ENCODE measurements around the gene FAM240B.

FAM240B gene

DNA sequence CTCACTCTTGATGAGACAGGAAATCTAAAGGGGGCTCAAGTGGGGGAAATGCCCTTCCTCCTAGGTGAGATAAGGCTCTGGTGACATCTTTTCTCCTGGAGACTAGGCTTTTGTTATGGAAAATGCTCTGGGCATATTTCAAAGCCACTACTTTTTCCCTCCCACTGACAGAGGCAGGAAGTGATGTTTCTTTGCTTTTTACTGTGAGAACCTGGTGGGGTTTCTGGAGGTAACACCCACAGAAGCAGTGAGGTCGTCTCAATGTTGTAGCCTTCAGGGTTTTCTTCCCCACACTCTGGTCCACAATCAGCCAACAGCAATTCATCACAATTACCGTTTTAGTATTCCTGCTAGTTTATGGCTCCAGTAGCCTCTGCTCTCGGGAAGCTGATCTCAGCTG lies 41.4 kb upstream of the FAM240B start:
- WGBS: 15% methylated on average over 3 of the region's 3 CpGs
- Histone ChIP-seq H3K18ac (ENCODE audit: low read depth in 1 of 2, low read length in 2 of 2) (no peak overlapping the region), H3K14ac (ENCODE audit: low read length in 2 of 2) (no peak overlapping the region), H3K9me3 (ENCODE audit: control insufficient read depth, low read length) (no peaks in the 10 kb centered on the region), H3K23ac (ENCODE audit: low read length in 2 of 2) (no peak overlapping the region), H3K27ac (ENCODE audit: low read length, poor library complexity, severe bottlenecking) (no peak overlapping the region), H2BK120ac (ENCODE audit: low read depth, low read length) (no peak overlapping the region), H2BK12ac (ENCODE audit: low read length in 2 of 2) (no peak overlapping the region), H2BK15ac (ENCODE audit: low read depth, poor library complexity, severe bottlenecking) (no peak overlapping the region), H3K4me2 (ENCODE audit: low read length, poor library complexity, severe bottlenecking) (peak overlapping the region; percentile 9), H3K9ac (ENCODE audit: low read length) (no peak overlapping the region), H2BK5ac (ENCODE audit: low read depth, low read length, poor library complexity, severe bottlenecking) (no peak overlapping the region), H3K27me3 (ENCODE audit: control insufficient read depth in 1 of 2, insufficient read depth in 1 of 2, low read length in 2 of 2) (no peaks in the 10 kb centered on the region), H3K4me1 (ENCODE audit: control insufficient read depth, insufficient read depth, low read depth, low read length) (no peaks in the 10 kb centered on the region), H3K36me3 (ENCODE audit: control insufficient read depth in 1 of 2, insufficient read depth in 2 of 2, low read depth in 1 of 2, low read length in 2 of 2) (no peaks in the 10 kb centered on the region), H2AFZ (ENCODE audit: low read depth, low read length) (no peak overlapping the region), H4K8ac (ENCODE audit: low read length) (no peak overlapping the region), H3K4me3 (ENCODE audit: insufficient read depth in 1 of 2, low read depth in 1 of 2, low read length in 2 of 2) (no peak overlapping the region), H3K79me1 (replicated peaks; ENCODE audit: low read length, poor library complexity, severe bottlenecking) (no peaks in the 10 kb centered on the region), H2AK5ac (ENCODE audit: low read length, severe bottlenecking) (no peak overlapping the region), H4K91ac (ENCODE audit: low read length) (no peak overlapping the region), H3K4ac (ENCODE audit: low read depth in 1 of 2, low read length in 2 of 2) (no peak overlapping the region)
- no peak for DNase-seq

DNA sequence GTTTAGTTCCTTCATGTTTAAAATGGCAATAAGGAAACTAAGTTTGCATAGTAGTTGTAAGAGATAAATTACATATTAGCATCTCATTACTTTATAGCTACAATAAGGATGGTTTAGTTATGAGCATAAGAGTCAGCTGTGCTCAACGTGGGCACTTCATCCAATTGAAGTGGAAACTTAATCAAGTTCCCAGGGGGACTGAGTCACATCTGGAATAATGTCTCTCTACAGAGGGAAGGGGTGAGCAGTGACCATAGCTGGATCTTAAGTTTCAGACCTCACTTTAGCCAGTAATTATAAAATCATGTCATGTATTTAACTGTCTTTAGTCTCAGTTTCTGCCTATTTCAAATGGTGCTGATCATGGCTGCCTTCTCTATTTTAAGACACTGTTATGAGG lies 36.8 kb upstream of the FAM240B start:
- Histone ChIP-seq H3K36me3 (ENCODE audit: control insufficient read depth in 1 of 2, insufficient read depth in 2 of 2, low read depth in 1 of 2, low read length in 2 of 2) (no peaks in the 10 kb centered on the region), H3K23ac (ENCODE audit: low read length in 2 of 2) (no peak overlapping the region), H3K9ac (ENCODE audit: low read length) (no peak overlapping the region), H3K79me1 (replicated peaks; ENCODE audit: low read length, poor library complexity, severe bottlenecking) (no peaks in the 10 kb centered on the region), H2AK5ac (ENCODE audit: low read length, severe bottlenecking) (no peak overlapping the region), H3K27me3 (ENCODE audit: control insufficient read depth in 1 of 2, insufficient read depth in 1 of 2, low read length in 2 of 2) (peaks cover 0 to 7% of the 10 kb centered on the region in 2 experiments), H3K4me1 (ENCODE audit: control insufficient read depth, insufficient read depth, low read depth, low read length) (no peaks in the 10 kb centered on the region), H3K27ac (ENCODE audit: low read length, poor library complexity, severe bottlenecking) (no peak overlapping the region), H4K91ac (ENCODE audit: low read length) (no peak overlapping the region), H3K18ac (ENCODE audit: low read depth in 1 of 2, low read length in 2 of 2) (no peak overlapping the region), H2BK15ac (ENCODE audit: low read depth, poor library complexity, severe bottlenecking) (no peak overlapping the region), H4K8ac (ENCODE audit: low read length) (no peak overlapping the region), H3K9me3 (ENCODE audit: control insufficient read depth, low read length) (peaks cover 2% of the 10 kb centered on the region), H2BK5ac (ENCODE audit: low read depth, low read length, poor library complexity, severe bottlenecking) (no peak overlapping the region), H2BK120ac (ENCODE audit: low read depth, low read length) (no peak overlapping the region), H3K4me2 (ENCODE audit: low read length, poor library complexity, severe bottlenecking) (no peak overlapping the region), H3K14ac (ENCODE audit: low read length in 2 of 2) (no peak overlapping the region), H3K4me3 (ENCODE audit: insufficient read depth in 1 of 2, low read depth in 1 of 2, low read length in 2 of 2) (no peak overlapping the region), H2AFZ (ENCODE audit: low read depth, low read length) (no peak overlapping the region), H2BK12ac (ENCODE audit: low read length in 2 of 2) (no peak overlapping the region), H3K4ac (ENCODE audit: low read depth in 1 of 2, low read length in 2 of 2) (no peak overlapping the region)
- WGBS: 70% methylated on average over 1 of the region's 1 CpG
- no peak for DNase-seq

DNA sequence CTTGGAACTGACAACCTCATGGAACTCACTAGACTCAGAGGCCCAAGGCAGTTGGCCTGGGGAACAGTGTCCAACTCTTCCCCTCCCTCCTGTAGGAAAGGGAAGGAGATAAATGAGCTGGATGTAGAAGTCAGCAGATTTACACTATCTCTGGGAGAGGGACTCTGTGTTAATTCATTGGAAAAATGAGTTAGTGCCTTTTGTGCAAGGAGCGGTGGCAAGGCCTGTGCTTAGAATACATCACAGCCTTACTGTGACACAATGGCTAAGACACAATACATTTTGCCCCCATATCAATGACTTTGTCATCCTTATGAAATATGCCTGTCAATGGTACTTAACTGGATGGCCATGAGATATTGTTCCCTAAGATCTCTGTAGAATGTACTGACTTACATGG lies 28.0 kb upstream of the FAM240B start:
- no peak overlapping the region for H3K4me3 ChIP-seq (ENCODE audit: insufficient read depth in 1 of 2, low read depth in 1 of 2, low read length in 2 of 2)
- no peaks in the 10 kb centered on the region for H3K4me1 ChIP-seq (ENCODE audit: control insufficient read depth, insufficient read depth, low read depth, low read length)
- no peak overlapping the region for H2BK5ac ChIP-seq (ENCODE audit: low read depth, low read length, poor library complexity, severe bottlenecking)
- H3K18ac ChIP-seq (ENCODE audit: low read depth in 1 of 2, low read length in 2 of 2): no peak overlapping the region
- no peaks in the 10 kb centered on the region for H3K27me3 ChIP-seq (ENCODE audit: control insufficient read depth in 1 of 2, insufficient read depth in 1 of 2, low read length in 2 of 2)
- 100% methylated on average over 1 of the region's 1 CpG for WGBS
- no peak overlapping the region for H3K9ac ChIP-seq (ENCODE audit: low read length)
- no peak overlapping the region for H4K8ac ChIP-seq (ENCODE audit: low read length)
- no peak overlapping the region for H2BK15ac ChIP-seq (ENCODE audit: low read depth, poor library complexity, severe bottlenecking)
- H3K4ac ChIP-seq (ENCODE audit: low read depth in 1 of 2, low read length in 2 of 2): no peak overlapping the region
- no peaks in the 10 kb centered on the region for H3K36me3 ChIP-seq (ENCODE audit: control insufficient read depth in 1 of 2, insufficient read depth in 2 of 2, low read depth in 1 of 2, low read length in 2 of 2)
- H3K27ac ChIP-seq (ENCODE audit: low read length, poor library complexity, severe bottlenecking): no peak overlapping the region
- no peak for DNase-seq
- no peak overlapping the region for H4K91ac ChIP-seq (ENCODE audit: low read length)
- no peak overlapping the region for H3K14ac ChIP-seq (ENCODE audit: low read length in 2 of 2)
- no peak overlapping the region for H2AFZ ChIP-seq (ENCODE audit: low read depth, low read length)
- H2BK120ac ChIP-seq (ENCODE audit: low read depth, low read length): no peak overlapping the region
- no peak overlapping the region for H2AK5ac ChIP-seq (ENCODE audit: low read length, severe bottlenecking)
- no peak overlapping the region for H2BK12ac ChIP-seq (ENCODE audit: low read length in 2 of 2)
- no peak overlapping the region for H3K4me2 ChIP-seq (ENCODE audit: low read length, poor library complexity, severe bottlenecking)
- H3K9me3 ChIP-seq (ENCODE audit: control insufficient read depth, low read length): peaks cover 2% of the 10 kb centered on the region
- no peak overlapping the region for H3K23ac ChIP-seq (ENCODE audit: low read length in 2 of 2)
- H3K79me1 ChIP-seq (replicated peaks; ENCODE audit: low read length, poor library complexity, severe bottlenecking): no peaks in the 10 kb centered on the region

DNA sequence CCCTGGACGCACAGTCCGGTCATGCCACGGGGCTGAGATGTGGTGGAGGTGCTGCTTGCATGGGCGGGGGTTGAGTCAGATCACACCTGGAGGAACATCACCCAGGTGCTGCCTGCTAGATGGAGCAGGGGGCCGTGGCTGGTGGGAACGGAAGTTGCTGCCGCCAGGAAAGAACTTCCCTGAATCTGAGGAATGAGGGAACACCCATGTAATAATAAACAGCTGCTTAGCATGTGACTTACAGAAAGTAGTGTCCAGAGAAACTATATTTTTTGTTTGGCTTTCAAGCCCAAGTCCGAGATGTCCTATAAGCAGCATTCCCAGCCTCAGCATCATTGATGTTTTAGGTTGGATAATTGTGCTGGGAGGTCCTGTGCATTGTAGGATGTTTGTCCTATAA lies 27.1 kb upstream of the FAM240B start:
- Histone ChIP-seq H2BK15ac (ENCODE audit: low read depth, poor library complexity, severe bottlenecking) (no peak overlapping the region), H2AFZ (ENCODE audit: low read depth, low read length) (no peak overlapping the region), H3K14ac (ENCODE audit: low read length in 2 of 2) (no peak overlapping the region), H3K9me3 (ENCODE audit: control insufficient read depth, low read length) (peaks cover 2% of the 10 kb centered on the region), H4K8ac (ENCODE audit: low read length) (no peak overlapping the region), H2AK5ac (ENCODE audit: low read length, severe bottlenecking) (no peak overlapping the region), H3K4me1 (ENCODE audit: control insufficient read depth, insufficient read depth, low read depth, low read length) (no peaks in the 10 kb centered on the region), H3K36me3 (ENCODE audit: control insufficient read depth in 1 of 2, insufficient read depth in 2 of 2, low read depth in 1 of 2, low read length in 2 of 2) (no peaks in the 10 kb centered on the region), H3K27ac (ENCODE audit: low read length, poor library complexity, severe bottlenecking) (no peak overlapping the region), H2BK5ac (ENCODE audit: low read depth, low read length, poor library complexity, severe bottlenecking) (no peak overlapping the region), H3K23ac (ENCODE audit: low read length in 2 of 2) (no peak overlapping the region), H3K4me3 (ENCODE audit: insufficient read depth in 1 of 2, low read depth in 1 of 2, low read length in 2 of 2) (peak overlapping the region in 1 of 2 experiments; percentile 65), H4K91ac (ENCODE audit: low read length) (no peak overlapping the region), H3K4me2 (ENCODE audit: low read length, poor library complexity, severe bottlenecking) (no peak overlapping the region), H2BK12ac (ENCODE audit: low read length in 2 of 2) (no peak overlapping the region), H2BK120ac (ENCODE audit: low read depth, low read length) (no peak overlapping the region), H3K4ac (ENCODE audit: low read depth in 1 of 2, low read length in 2 of 2) (no peak overlapping the region), H3K9ac (ENCODE audit: low read length) (no peak overlapping the region), H3K79me1 (replicated peaks; ENCODE audit: low read length, poor library complexity, severe bottlenecking) (no peaks in the 10 kb centered on the region), H3K18ac (ENCODE audit: low read depth in 1 of 2, low read length in 2 of 2) (no peak overlapping the region), H3K27me3 (ENCODE audit: control insufficient read depth in 1 of 2, insufficient read depth in 1 of 2, low read length in 2 of 2) (no peaks in the 10 kb centered on the region)
- no peak for DNase-seq
- WGBS: 92% methylated on average over 8 of the region's 8 CpGs

Data from mesenchymal stem cell (in vitro differentiated cells and primary cell).